Central memory CD4-positive, alpha-beta T cell (primary cell): Measurements from ENCODE around the gene GIPC1.
"Not testable (repeated sequence)": the region's sequence is repeated elsewhere in the genome, so short reads cannot be mapped to it uniquely, and the experiment has no call there.

Source experiments
- DNase-seq: peaks from one replicate; pipeline ENCODE4 v3.0.0; 2022
- total RNA-seq, 3 experiments: gene quantifications; one replicate each; lab custom pipeline; 2026; lab: John Stamatoyannopoulos, UW

Gene GIPC1
- total RNA-seq: 25.3 to 61.5 (median 48.6) reads per million in 3 experiments

- DNase-seq: peak; percentile 81
Measured at GRCh38 chr19:14496029-14496833, at the start of gene GIPC1. TSS of gene GIPC1 (minus strand) at chr19:14496127. CDS start at chr19:14482976, 13,151 bp downstream.

- DNase-seq: no peak
Measured at GRCh38 chr19:14545716-14546082, 49.8 kb upstream of the GIPC1 start.

- DNase-seq: no peak
Measured at GRCh38 chr19:14544977-14545715, 49.2 kb upstream of the GIPC1 start.

- DNase-seq: no peak
Measured at GRCh38 chr19:14544047-14544446, 48.1 kb upstream of the GIPC1 start.

GRCh38 chr19:14542711-14543328, 46.9 kb upstream of the GIPC1 start:
- DNase-seq: no peak

- not testable (repeated sequence) for DNase-seq
Measured at GRCh38 chr19:14541979-14542378, 46.1 kb upstream of the GIPC1 start.

- no peak for DNase-seq
Measured at GRCh38 chr19:14540741-14541525, 45.0 kb upstream of the GIPC1 start.

- peak; percentile 19 for DNase-seq
Measured at GRCh38 chr19:14536926-14537692, 41.2 kb upstream of the GIPC1 start.

GRCh38 chr19:14533450-14533849, 37.5 kb upstream of the GIPC1 start:
- DNase-seq: no peak

- DNase-seq: no peak
Measured at GRCh38 chr19:14530506-14530905, 34.6 kb upstream of the GIPC1 start.

GRCh38 chr19:14530005-14530348, 34.0 kb upstream of the GIPC1 start:
- peak; percentile 53 for DNase-seq

- DNase-seq: peak; percentile 100
Measured at GRCh38 chr19:14529254-14530004, 33.5 kb upstream of the GIPC1 start, which contains the start of gene TECR. TSS of gene TECR (plus strand) at chr19:14529594. CDS start at chr19:14529697, 103 bp downstream.

GRCh38 chr19:14528419-14529253, 32.7 kb upstream of the GIPC1 start:
- DNase-seq: no peak

GRCh38 chr19:14526423-14526822, 30.5 kb upstream of the GIPC1 start:
- DNase-seq: no peak

- no peak for DNase-seq
Measured at GRCh38 chr19:14525729-14526128, 29.8 kb upstream of the GIPC1 start.

- no peak for DNase-seq
Measured at GRCh38 chr19:14520543-14520942, 24.6 kb upstream of the GIPC1 start.

GRCh38 chr19:14519860-14520407, 24.0 kb upstream of the GIPC1 start:
- no peak for DNase-seq

- no peak for DNase-seq
Measured at GRCh38 chr19:14519245-14519859, 23.4 kb upstream of the GIPC1 start.

- no peak for DNase-seq
Measured at GRCh38 chr19:14517840-14518505, 22.0 kb upstream of the GIPC1 start, which contains the start of gene DNAJB1. TSS of gene DNAJB1 (minus strand) at chr19:14518397. CDS start at chr19:14518349, 48 bp downstream.
